Measurements from ENCODE around the gene OR5H6.

Gene OR5H6

GRCh38 chr3:98272126-98272525, 8.1 kb downstream of the OR5H6 start:
- ChIA-PET POLR2A (ENCODE audit: low non-redundant PET) (no interaction called here), CTCF (no interaction called here)
- no peak overlapping the region for H3K27ac ChIP-seq
- no peak for DNase-seq (ENCODE audit: low spot score)
- TF ChIP-seq CTCF (conservative IDR thresholded peaks at IDR 0.05; ENCODE audit: low read depth), result no peak

- no peak for TF ChIP-seq CTCF (conservative IDR thresholded peaks at IDR 0.05; ENCODE audit: low read depth)
- POLR2A ChIA-PET (ENCODE audit: low non-redundant PET), result no interaction called here
- CTCF ChIA-PET, result no interaction called here
- no peak for DNase-seq (ENCODE audit: low spot score)
- H3K27ac ChIP-seq, result no peak overlapping the region
These were observed 10.9 kb downstream of the OR5H6 start for GRCh38 chr3:98274914-98275313.

GRCh38 chr3:98282205-98282604, 18.2 kb downstream of the OR5H6 start, which contains the start of gene OR5H2:
Gene OR5H2, plus strand, starts transcription at chr3:98282505. Its CDS starts 398 bp downstream, at chr3:98282903.
- TF ChIP-seq CTCF (conservative IDR thresholded peaks at IDR 0.05; ENCODE audit: low read depth), result no peak
- H3K27ac ChIP-seq, result no peak within 1 kb of the TSS
- DNase-seq (ENCODE audit: low spot score), result no peak
- CTCF ChIA-PET, result no interaction called here
- POLR2A ChIA-PET (ENCODE audit: low non-redundant PET), result no interaction called here

- no peak for DNase-seq (ENCODE audit: low spot score)
- ChIA-PET CTCF (no interaction called here), POLR2A (ENCODE audit: low non-redundant PET) (no interaction called here)
- H3K27ac ChIP-seq, result no peak overlapping the region
- TF ChIP-seq CTCF (conservative IDR thresholded peaks at IDR 0.05; ENCODE audit: low read depth), result no peak
These were observed 26.9 kb downstream of the OR5H6 start for GRCh38 chr3:98290916-98291315.

- no peak for TF ChIP-seq CTCF (conservative IDR thresholded peaks at IDR 0.05; ENCODE audit: low read depth)
- H3K27ac ChIP-seq, result no peak overlapping the region
- POLR2A ChIA-PET (ENCODE audit: low non-redundant PET), result no interaction called here
- DNase-seq (ENCODE audit: low spot score), result no peak
- CTCF ChIA-PET, result no interaction called here
These were observed 27.4 kb downstream of the OR5H6 start for GRCh38 chr3:98291332-98291957.

Measured in RWPE1 (cell line).